Mesenchymal stem cell (in vitro differentiated cells and primary cell): ENCODE data around the gene CBR3.
A peak's percentile ranks its signal among the peaks of the same experiment; 100 is the strongest.

Source experiments
- DNase-seq: peaks from one replicate; pipeline ENCODE4 v3.0.0-alpha.2; 2013
- H2AFZ ChIP-seq: one replicate; pipeline ENCODE4 v1.6.1; 2013; ENCODE audit warnings: low read depth, mild to moderate bottlenecking, control low read depth, inconsistent platforms, low read length, moderate library complexity
- H2AK5ac ChIP-seq: 2 replicates; pipeline ENCODE4 v1.6.1; 2013; ENCODE audit warnings: low read length, moderate library complexity, mild to moderate bottlenecking, inconsistent platforms; ENCODE audit not compliant: severe bottlenecking
- H2BK120ac ChIP-seq: one replicate; pipeline ENCODE4 v1.6.1; 2013; ENCODE audit warnings: low read depth, mild to moderate bottlenecking, inconsistent platforms, low read length, moderate library complexity
- H2BK12ac ChIP-seq, 2 experiments: one replicate each; pipeline ENCODE4 v1.6.1; 2013; ENCODE audit warnings: inconsistent platforms in 2 of 2, low read length in 2 of 2, mild to moderate bottlenecking in 2 of 2, moderate library complexity in 2 of 2, control low read depth in 1 of 2
- H2BK15ac ChIP-seq: one replicate; pipeline ENCODE4 v1.6.1; 2013; ENCODE audit warnings: mild to moderate bottlenecking, low read depth, inconsistent platforms; ENCODE audit not compliant: poor library complexity, severe bottlenecking
- H2BK5ac ChIP-seq: 2 replicates; pipeline ENCODE4 v1.6.1; 2013; ENCODE audit warnings: low read depth, mild to moderate bottlenecking, low read length, control low read depth, inconsistent platforms; ENCODE audit not compliant: poor library complexity, severe bottlenecking
- H3K14ac ChIP-seq, 2 experiments: one replicate each; pipeline ENCODE4 v1.6.1; 2013; ENCODE audit warnings: inconsistent platforms in 2 of 2, low read length in 2 of 2, control low read depth in 1 of 2, mild to moderate bottlenecking in 1 of 2, moderate library complexity in 1 of 2
- H3K18ac ChIP-seq, 2 experiments: one replicate each; pipeline ENCODE4 v1.6.1; 2013; ENCODE audit warnings: inconsistent platforms in 2 of 2, low read length in 2 of 2, control low read depth in 1 of 2, low read depth in 1 of 2, mild to moderate bottlenecking in 1 of 2
- H3K23ac ChIP-seq, 2 experiments: one replicate each; pipeline ENCODE4 v1.6.1; 2013; ENCODE audit warnings: inconsistent platforms in 2 of 2, low read length in 2 of 2, mild to moderate bottlenecking in 2 of 2, moderate library complexity in 2 of 2, control low read depth in 1 of 2
- H3K27ac ChIP-seq: 2 replicates; pipeline ENCODE4 v1.5.1; 2013; ENCODE audit warnings: mild to moderate bottlenecking, moderate library complexity, low read length, control low read depth, inconsistent platforms; ENCODE audit not compliant: poor library complexity, severe bottlenecking
- H3K27me3 ChIP-seq, 2 experiments: 2 replicates each; pipeline versions ENCODE4 v1.6.1 to v1.7.0; 2013; ENCODE audit warnings: low read length in 2 of 2, mild to moderate bottlenecking in 2 of 2, moderate library complexity in 2 of 2, control low read depth in 1 of 2, inconsistent platforms in 1 of 2; ENCODE audit not compliant: control insufficient read depth in 1 of 2, insufficient read depth in 1 of 2
- H3K36me3 ChIP-seq, 2 experiments: 2 replicates each; pipeline versions ENCODE4 v1.6.1 to v1.7.0; 2013; ENCODE audit warnings: low read length in 2 of 2, control low read depth in 1 of 2, inconsistent platforms in 1 of 2, low read depth in 1 of 2, mild to moderate bottlenecking in 1 of 2; ENCODE audit not compliant: insufficient read depth in 2 of 2, control insufficient read depth in 1 of 2
- H3K4ac ChIP-seq, 2 experiments: one replicate each; pipeline ENCODE4 v1.6.1; 2013; ENCODE audit warnings: inconsistent platforms in 2 of 2, low read length in 2 of 2, mild to moderate bottlenecking in 2 of 2, moderate library complexity in 2 of 2, control low read depth in 1 of 2, low read depth in 1 of 2
- H3K4me1 ChIP-seq: 2 replicates; pipeline ENCODE4 v1.6.1; 2013; ENCODE audit warnings: low read depth, low read length, control low read depth; ENCODE audit not compliant: control insufficient read depth, insufficient read depth
- H3K4me2 ChIP-seq: 2 replicates; pipeline ENCODE4 v1.6.1; 2013; ENCODE audit warnings: low read length, mild to moderate bottlenecking, inconsistent platforms; ENCODE audit not compliant: poor library complexity, severe bottlenecking
- H3K4me3 ChIP-seq, 2 experiments: 2 replicates each; pipeline versions ENCODE4 v1.5.1 to v1.7.0; 2013; ENCODE audit warnings: low read length in 2 of 2, mild to moderate bottlenecking in 2 of 2, control low read depth in 1 of 2, low read depth in 1 of 2; ENCODE audit not compliant: insufficient read depth in 1 of 2
- H3K79me1 ChIP-seq: replicated peaks from 2 replicates; pipeline ENCODE4 v1.6.1; 2013; ENCODE audit warnings: mild to moderate bottlenecking, control low read depth, low read length, inconsistent platforms; ENCODE audit not compliant: poor library complexity, severe bottlenecking
- H3K9ac ChIP-seq: 2 replicates; pipeline ENCODE4 v1.7.0; 2013; ENCODE audit warnings: mild to moderate bottlenecking, low read length, moderate library complexity
- H3K9me3 ChIP-seq: 2 replicates; pipeline ENCODE4 v1.7.0; 2013; ENCODE audit warnings: mild to moderate bottlenecking, low read length; ENCODE audit not compliant: control insufficient read depth
- H4K8ac ChIP-seq: one replicate; pipeline ENCODE4 v1.6.1; 2013; ENCODE audit warnings: inconsistent platforms, mild to moderate bottlenecking, low read length, moderate library complexity
- H4K91ac ChIP-seq: one replicate; pipeline ENCODE4 v1.6.1; 2013; ENCODE audit warnings: mild to moderate bottlenecking, low read length, inconsistent platforms
- WGBS: methylation state at CpG from one replicate; pipeline ENCODE4 v1.1.7; 2013; ENCODE audit warnings: mixed read lengths; 5-methylcytosine and 5-hydroxymethylcytosine counted together

CBR3 gene

GRCh38 chr21:36185523-36185922, 50.6 kb downstream of the CBR3 start:
- H2BK12ac ChIP-seq, result no peak overlapping the region
- peaks cover 4% of the 10 kb centered on the region for H3K9me3 ChIP-seq
- no peak overlapping the region for H3K4me3 ChIP-seq
- no peak overlapping the region for H3K14ac ChIP-seq
- no peak overlapping the region for H2BK5ac ChIP-seq
- WGBS, result 91% methylated on average over 8 of the region's 9 CpGs
- no peak overlapping the region for H3K18ac ChIP-seq
- no peak overlapping the region for H3K27ac ChIP-seq
- H3K4me1 ChIP-seq, result peaks cover 8% of the 10 kb centered on the region
- no peak overlapping the region for H4K8ac ChIP-seq
- DNase-seq, result no peak
- H3K9ac ChIP-seq, result no peak overlapping the region
- H3K4ac ChIP-seq, result no peak overlapping the region
- H3K23ac ChIP-seq, result no peak overlapping the region
- peaks cover 21% of the 10 kb centered on the region for H3K79me1 ChIP-seq
- H3K4me2 ChIP-seq, result no peak overlapping the region
- H2BK15ac ChIP-seq, result no peak overlapping the region
- H2AK5ac ChIP-seq, result no peak overlapping the region
- no peak overlapping the region for H4K91ac ChIP-seq
- no peak overlapping the region for H2AFZ ChIP-seq
- H3K36me3 ChIP-seq, result peaks cover 9 to 14% of the 10 kb centered on the region in 2 experiments
- H2BK120ac ChIP-seq, result no peak overlapping the region
- H3K27me3 ChIP-seq, result no peaks in the 10 kb centered on the region

DNA sequence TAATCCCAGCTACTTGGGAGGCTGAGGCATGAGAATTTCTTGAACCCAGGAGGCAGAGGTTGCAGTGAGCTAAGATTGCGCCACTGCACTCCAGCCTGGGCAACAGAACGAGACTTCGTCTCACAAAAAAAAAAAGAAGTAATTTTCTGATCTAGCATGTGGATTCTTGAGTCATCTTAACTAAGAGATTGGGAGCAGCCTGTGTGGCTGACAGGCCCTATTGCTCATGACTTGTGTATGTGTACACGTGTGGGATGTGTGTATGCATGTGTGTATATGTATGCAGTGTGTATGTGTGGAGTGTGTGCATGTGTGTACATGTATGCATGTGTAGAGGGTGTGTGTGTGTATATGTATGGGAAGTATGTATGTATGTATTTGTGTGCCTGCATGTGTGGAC, 51.2 kb downstream of the CBR3 start:
- no peak for DNase-seq
- Histone ChIP-seq H2BK5ac (no peak overlapping the region), H3K27me3 (no peaks in the 10 kb centered on the region), H2BK120ac (no peak overlapping the region), H3K9ac (no peak overlapping the region), H3K14ac (peak overlapping the region in 1 of 2 experiments; percentile 23), H3K4me1 (peaks cover 10% of the 10 kb centered on the region), H4K91ac (no peak overlapping the region), H3K4me3 (no peak overlapping the region), H2AK5ac (no peak overlapping the region), H3K79me1 (peaks cover 22% of the 10 kb centered on the region), H3K9me3 (no peaks in the 10 kb centered on the region), H3K4ac (no peak overlapping the region), H3K36me3 (peaks cover 9 to 14% of the 10 kb centered on the region in 2 experiments), H2BK12ac (no peak overlapping the region), H2AFZ (no peak overlapping the region), H3K18ac (no peak overlapping the region), H3K4me2 (no peak overlapping the region), H2BK15ac (no peak overlapping the region), H3K27ac (no peak overlapping the region), H4K8ac (no peak overlapping the region), H3K23ac (no peak overlapping the region)
- 91% methylated on average over 4 of the region's 4 CpGs for WGBS

- no peak for DNase-seq
- Histone ChIP-seq H2AK5ac (no peak overlapping the region), H2BK120ac (no peak overlapping the region), H4K91ac (no peak overlapping the region), H3K79me1 (peaks cover 22% of the 10 kb centered on the region), H3K14ac (no peak overlapping the region), H2BK5ac (no peak overlapping the region), H3K4me2 (no peak overlapping the region), H3K9ac (no peak overlapping the region), H3K27ac (no peak overlapping the region), H3K18ac (no peak overlapping the region), H3K4me1 (peaks cover 10% of the 10 kb centered on the region), H3K9me3 (no peaks in the 10 kb centered on the region), H4K8ac (no peak overlapping the region), H3K4ac (no peak overlapping the region), H2AFZ (no peak overlapping the region), H3K36me3 (peaks cover 8 to 14% of the 10 kb centered on the region in 2 experiments), H2BK15ac (peak overlapping the region; percentile 13), H3K27me3 (no peaks in the 10 kb centered on the region), H2BK12ac (no peak overlapping the region), H3K4me3 (no peak overlapping the region), H3K23ac (no peak overlapping the region)
- 87% methylated on average over 17 of the region's 18 CpGs for WGBS
These were observed 51.9 kb downstream of the CBR3 start for GRCh38 chr21:36186506-36187399.

DNA sequence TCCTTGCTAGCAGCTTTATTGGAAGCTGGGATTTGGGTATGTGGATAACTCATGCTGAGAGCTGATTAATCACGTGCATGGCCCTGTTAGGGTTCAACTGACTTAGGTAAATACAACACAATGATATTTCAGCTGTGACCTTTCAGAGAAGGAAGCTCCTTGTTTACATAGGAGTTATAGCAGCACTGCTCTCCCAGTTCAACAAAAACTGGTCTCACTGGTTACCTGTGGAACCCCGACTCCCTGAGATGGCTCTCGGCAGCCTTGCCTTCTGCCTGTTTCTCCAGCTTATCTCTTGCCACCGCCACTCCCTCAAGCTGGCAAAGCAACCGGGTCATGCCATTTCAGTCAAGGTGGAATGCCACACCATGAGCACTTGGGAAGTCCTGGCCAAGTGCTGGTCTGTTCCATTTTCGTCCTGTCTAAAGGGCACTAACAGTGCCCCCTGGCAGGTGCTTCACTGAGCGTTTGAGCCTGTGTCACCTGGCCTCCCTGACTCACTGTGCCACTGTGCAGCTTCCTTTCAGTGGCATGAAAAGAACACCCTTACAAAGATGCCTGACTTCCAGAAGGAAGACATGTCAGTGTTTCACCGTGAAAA, 53.3 kb downstream of the CBR3 start:
- no peak overlapping the region for H4K8ac ChIP-seq
- peaks cover 15% of the 10 kb centered on the region for H3K79me1 ChIP-seq
- no peak overlapping the region for H3K4me2 ChIP-seq
- H4K91ac ChIP-seq, result no peak overlapping the region
- no peak overlapping the region for H2BK12ac ChIP-seq
- no peak overlapping the region for H3K4me3 ChIP-seq
- H2BK15ac ChIP-seq, result no peak overlapping the region
- peaks cover 10% of the 10 kb centered on the region for H3K4me1 ChIP-seq
- H3K23ac ChIP-seq, result no peak overlapping the region
- no peak overlapping the region for H2AK5ac ChIP-seq
- H3K9ac ChIP-seq, result no peak overlapping the region
- H3K9me3 ChIP-seq, result no peaks in the 10 kb centered on the region
- 80% methylated on average over 8 of the region's 8 CpGs for WGBS
- no peak overlapping the region for H3K27ac ChIP-seq
- H3K4ac ChIP-seq, result no peak overlapping the region
- H2BK5ac ChIP-seq, result no peak overlapping the region
- no peak overlapping the region for H3K14ac ChIP-seq
- no peak overlapping the region for H3K18ac ChIP-seq
- no peak overlapping the region for H2BK120ac ChIP-seq
- peaks cover 6 to 14% of the 10 kb centered on the region in 2 experiments for H3K36me3 ChIP-seq
- H3K27me3 ChIP-seq, result no peaks in the 10 kb centered on the region
- DNase-seq, result no peak
- no peak overlapping the region for H2AFZ ChIP-seq
